ENCODE data around the gene FNDC11. TPM values are rescaled to one million over a fixed set of nuclear protein-coding genes. Genes with fewer than 3 reads are reported as not detected.

Gene FNDC11
- total and polyA plus RNA-seq, 2 of the 13 experiments (the other 11 are each of a cell fraction or from before 2014, with no cell fraction given), result 0.07 TPM; not detected in 1

- TF ChIP-seq, protein P1, sequence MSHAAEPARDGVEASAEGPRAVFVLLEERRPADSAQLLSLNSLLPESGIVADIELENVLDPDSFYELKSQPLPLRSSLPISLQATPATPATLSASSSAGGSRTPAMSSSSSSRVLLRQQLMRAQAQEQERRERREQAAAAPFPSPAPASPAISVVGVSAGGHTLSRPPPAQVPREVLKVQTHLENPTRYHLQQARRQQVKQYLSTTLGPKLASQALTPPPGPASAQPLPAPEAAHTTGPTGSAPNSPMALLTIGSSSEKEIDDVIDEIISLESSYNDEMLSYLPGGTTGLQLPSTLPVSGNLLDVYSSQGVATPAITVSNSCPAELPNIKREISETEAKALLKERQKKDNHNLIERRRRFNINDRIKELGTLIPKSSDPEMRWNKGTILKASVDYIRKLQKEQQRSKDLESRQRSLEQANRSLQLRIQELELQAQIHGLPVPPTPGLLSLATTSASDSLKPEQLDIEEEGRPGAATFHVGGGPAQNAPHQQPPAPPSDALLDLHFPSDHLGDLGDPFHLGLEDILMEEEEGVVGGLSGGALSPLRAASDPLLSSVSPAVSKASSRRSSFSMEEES (CRISPR knock-in tag; IDR thresholded peaks at IDR 0.05), result no peak
- no peak for TF ChIP-seq GTF3A (CRISPR knock-in tag; conservative IDR thresholded peaks at IDR 0.05)
- TF ChIP-seq, protein P2, sequence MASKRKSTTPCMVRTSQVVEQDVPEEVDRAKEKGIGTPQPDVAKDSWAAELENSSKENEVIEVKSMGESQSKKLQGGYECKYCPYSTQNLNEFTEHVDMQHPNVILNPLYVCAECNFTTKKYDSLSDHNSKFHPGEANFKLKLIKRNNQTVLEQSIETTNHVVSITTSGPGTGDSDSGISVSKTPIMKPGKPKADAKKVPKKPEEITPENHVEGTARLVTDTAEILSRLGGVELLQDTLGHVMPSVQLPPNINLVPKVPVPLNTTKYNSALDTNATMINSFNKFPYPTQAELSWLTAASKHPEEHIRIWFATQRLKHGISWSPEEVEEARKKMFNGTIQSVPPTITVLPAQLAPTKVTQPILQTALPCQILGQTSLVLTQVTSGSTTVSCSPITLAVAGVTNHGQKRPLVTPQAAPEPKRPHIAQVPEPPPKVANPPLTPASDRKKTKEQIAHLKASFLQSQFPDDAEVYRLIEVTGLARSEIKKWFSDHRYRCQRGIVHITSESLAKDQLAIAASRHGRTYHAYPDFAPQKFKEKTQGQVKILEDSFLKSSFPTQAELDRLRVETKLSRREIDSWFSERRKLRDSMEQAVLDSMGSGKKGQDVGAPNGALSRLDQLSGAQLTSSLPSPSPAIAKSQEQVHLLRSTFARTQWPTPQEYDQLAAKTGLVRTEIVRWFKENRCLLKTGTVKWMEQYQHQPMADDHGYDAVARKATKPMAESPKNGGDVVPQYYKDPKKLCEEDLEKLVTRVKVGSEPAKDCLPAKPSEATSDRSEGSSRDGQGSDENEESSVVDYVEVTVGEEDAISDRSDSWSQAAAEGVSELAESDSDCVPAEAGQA (IDR thresholded peaks at IDR 0.05; ENCODE audit: low read depth), result no peak
- TF ChIP-seq, protein P2 (CRISPR knock-in tag; IDR thresholded peaks at IDR 0.05; ENCODE audit: borderline replicate concordance), result no peak
- peak; percentile 13; the same call in 1 of the 2 replicates for TF ChIP-seq LCORL (IDR thresholded peaks at IDR 0.05)
- no peak for TF ChIP-seq LCORL (CRISPR knock-in tag; IDR thresholded peaks at IDR 0.05)
- no peak for TF ChIP-seq HBP1 (CRISPR knock-in tag; IDR thresholded peaks at IDR 0.05; ENCODE audit: low read depth)
- peak; percentile 34; the same call in 1 of the 2 replicates for TF ChIP-seq RAD51 (IDR thresholded peaks at IDR 0.05; ENCODE audit: borderline replicate concordance)
- TF ChIP-seq ZNF3 (CRISPR knock-in tag; IDR thresholded peaks at IDR 0.05), result no peak
- TF ChIP-seq ZNF674 (CRISPR knock-in tag; IDR thresholded peaks at IDR 0.05; ENCODE audit: low read depth), result no peak
- TF ChIP-seq, protein P3, sequence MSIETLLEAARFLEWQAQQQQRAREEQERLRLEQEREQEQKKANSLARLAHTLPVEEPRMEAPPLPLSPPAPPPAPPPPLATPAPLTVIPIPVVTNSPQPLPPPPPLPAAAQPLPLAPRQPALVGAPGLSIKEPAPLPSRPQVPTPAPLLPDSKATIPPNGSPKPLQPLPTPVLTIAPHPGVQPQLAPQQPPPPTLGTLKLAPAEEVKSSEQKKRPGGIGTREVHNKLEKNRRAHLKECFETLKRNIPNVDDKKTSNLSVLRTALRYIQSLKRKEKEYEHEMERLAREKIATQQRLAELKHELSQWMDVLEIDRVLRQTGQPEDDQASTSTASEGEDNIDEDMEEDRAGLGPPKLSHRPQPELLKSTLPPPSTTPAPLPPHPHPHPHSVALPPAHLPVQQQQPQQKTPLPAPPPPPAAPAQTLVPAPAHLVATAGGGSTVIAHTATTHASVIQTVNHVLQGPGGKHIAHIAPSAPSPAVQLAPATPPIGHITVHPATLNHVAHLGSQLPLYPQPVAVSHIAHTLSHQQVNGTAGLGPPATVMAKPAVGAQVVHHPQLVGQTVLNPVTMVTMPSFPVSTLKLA (IDR thresholded peaks at IDR 0.05), result peak; percentile 83
- TF ChIP-seq SP1 (IDR thresholded peaks at IDR 0.05), result no peak
- TF ChIP-seq SP1 (CRISPR knock-in tag; IDR thresholded peaks at IDR 0.05), result no peak
- TF ChIP-seq, protein P4, sequence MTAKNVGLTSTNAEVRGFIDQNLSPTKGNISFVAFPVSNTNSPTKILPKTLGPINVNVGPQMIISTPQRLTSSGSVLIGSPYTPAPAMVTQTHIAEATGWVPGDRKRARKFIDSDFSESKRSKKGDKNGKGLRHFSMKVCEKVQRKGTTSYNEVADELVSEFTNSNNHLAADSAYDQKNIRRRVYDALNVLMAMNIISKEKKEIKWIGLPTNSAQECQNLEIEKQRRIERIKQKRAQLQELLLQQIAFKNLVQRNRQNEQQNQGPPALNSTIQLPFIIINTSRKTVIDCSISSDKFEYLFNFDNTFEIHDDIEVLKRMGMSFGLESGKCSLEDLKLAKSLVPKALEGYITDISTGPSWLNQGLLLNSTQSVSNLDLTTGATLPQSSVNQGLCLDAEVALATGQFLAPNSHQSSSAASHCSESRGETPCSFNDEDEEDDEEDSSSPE (CRISPR knock-in tag; IDR thresholded peaks at IDR 0.05), result no peak
- TF ChIP-seq MED13 (CRISPR knock-in tag; IDR thresholded peaks at IDR 0.05), result no peak
- TF ChIP-seq ZNF264 (CRISPR knock-in tag; IDR thresholded peaks at IDR 0.05), result no peak
- TF ChIP-seq TRIM24 (CRISPR knock-in tag; IDR thresholded peaks at IDR 0.05), result no peak
Measured at GRCh38 chr20:63531686-63532448, 22.1 kb upstream of the FNDC11 start (continued).

Data from HepG2 (cell line).